Muscle of leg (tissue), 11 donors: ENCODE data around the gene KANSL1. TPM values are rescaled to one million over a fixed set of nuclear protein-coding genes. Genes with fewer than 3 reads are reported as not detected.
A peak's percentile ranks its signal among the peaks of the same experiment; 100 is the strongest.
"Not testable (repeated sequence)": the region's sequence is repeated elsewhere in the genome, so short reads cannot be mapped to it uniquely, and the experiment has no call there.

Experiments
- DNase-seq: peaks from one replicate; pipeline ENCODE4 v3.0.0; 2013
- H3K27ac ChIP-seq: one replicate; pipeline ENCODE4 v1.5.1; 2013; ENCODE audit warnings: mild to moderate bottlenecking, low read length, control low read depth
- H3K27me3 ChIP-seq: one replicate; pipeline ENCODE4 v1.6.1; 2013; ENCODE audit warnings: low read length; ENCODE audit not compliant: control insufficient read depth, insufficient read depth
- H3K36me3 ChIP-seq: one replicate; pipeline ENCODE4 v1.6.1; 2013; ENCODE audit warnings: low read length; ENCODE audit not compliant: control insufficient read depth, insufficient read depth
- H3K4me1 ChIP-seq: one replicate; pipeline ENCODE4 v1.6.1; 2013; ENCODE audit warnings: low read length; ENCODE audit not compliant: control insufficient read depth, insufficient read depth
- H3K4me3 ChIP-seq: one replicate; pipeline ENCODE4 v1.5.1; 2013; ENCODE audit warnings: low read length, control low read depth
- H3K9me3 ChIP-seq: replicated peaks from 2 replicates; pipeline ENCODE4 v1.6.1; 2013; ENCODE audit warnings: low read depth, low read length; ENCODE audit not compliant: control insufficient read depth
- WGBS: methylation state at CpG from one replicate; pipeline ENCODE4 v1.1.5; 2013; ENCODE audit warnings: missing lambda C conversion rate; ENCODE audit not compliant: insufficient coverage; 5-methylcytosine and 5-hydroxymethylcytosine counted together
- polyA plus RNA-seq, 8 donors: library from polyadenylated mRNA; unstranded; fragments of 120-200 nt; gene quantifications; one replicate each; pipeline versions ENCODE4 v1.2.1 to v1.2.3, GENCODE V29; 2013; ENCODE audit warnings: inconsistent platforms in 1 of 8, low replicate concordance in 1 of 8; ENCODE audit not compliant: insufficient read length in 8 of 8, insufficient read depth in 1 of 8
- total RNA-seq: library from RNA; stranded (reverse); fragments of 120-200 nt; gene quantifications from one replicate; pipeline ENCODE4 v1.2.4, GENCODE V29; 2013

The KANSL1 gene
- total and polyA plus RNA-seq, 9 donors, result 27.9 to 76.6 (median 32.2) TPM

DNA sequence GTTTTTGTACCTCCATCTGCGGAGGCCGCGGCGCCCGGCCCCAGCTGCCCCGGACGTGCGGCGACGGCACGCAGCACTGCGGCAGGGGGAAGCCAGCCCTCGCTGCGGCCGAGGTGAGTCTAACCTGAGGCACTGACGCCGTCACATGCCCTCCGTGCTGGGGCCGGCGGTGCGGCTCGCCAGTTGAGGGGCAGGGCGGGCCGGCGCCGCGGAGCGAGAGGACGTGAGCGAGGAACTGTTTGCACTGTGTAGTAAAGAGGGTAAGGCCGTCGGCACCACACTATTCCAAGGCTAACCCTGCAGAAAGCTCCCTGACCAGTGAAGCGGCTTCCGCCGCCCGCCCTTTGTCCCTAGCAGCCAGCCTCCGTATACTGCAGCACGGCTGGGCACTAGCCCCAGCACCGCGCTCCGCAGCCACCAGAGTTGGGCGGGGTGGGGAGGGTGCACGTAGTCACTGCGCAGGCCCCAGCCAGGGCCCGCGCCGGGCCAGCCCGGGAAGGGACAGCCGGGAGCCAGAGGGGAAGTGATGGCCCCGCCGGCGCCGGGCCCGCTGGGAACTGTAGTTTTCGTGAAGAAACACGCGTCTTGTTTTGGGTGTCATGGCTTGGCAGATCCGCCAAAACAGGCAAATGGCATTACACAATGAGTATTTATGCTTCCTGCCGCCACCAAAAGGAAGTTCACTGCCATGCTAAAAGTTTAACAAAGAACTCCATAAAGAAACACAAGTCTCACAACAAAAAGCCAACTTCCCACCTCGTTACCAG, 580 bp upstream of the KANSL1 start:
- Histone ChIP-seq H3K27me3 (no peaks in the 10 kb centered on the region), H3K27ac (peak overlapping the region; percentile 97), H3K9me3 (no peaks in the 10 kb centered on the region), H3K36me3 (no peaks in the 10 kb centered on the region), H3K4me1 (peaks cover 6% of the 10 kb centered on the region), H3K4me3 (peak overlapping the region; percentile 91)
- WGBS, result under 1% methylated on average over 55 of the region's 60 CpGs
- DNase-seq, result peak; percentile 99

DNA sequence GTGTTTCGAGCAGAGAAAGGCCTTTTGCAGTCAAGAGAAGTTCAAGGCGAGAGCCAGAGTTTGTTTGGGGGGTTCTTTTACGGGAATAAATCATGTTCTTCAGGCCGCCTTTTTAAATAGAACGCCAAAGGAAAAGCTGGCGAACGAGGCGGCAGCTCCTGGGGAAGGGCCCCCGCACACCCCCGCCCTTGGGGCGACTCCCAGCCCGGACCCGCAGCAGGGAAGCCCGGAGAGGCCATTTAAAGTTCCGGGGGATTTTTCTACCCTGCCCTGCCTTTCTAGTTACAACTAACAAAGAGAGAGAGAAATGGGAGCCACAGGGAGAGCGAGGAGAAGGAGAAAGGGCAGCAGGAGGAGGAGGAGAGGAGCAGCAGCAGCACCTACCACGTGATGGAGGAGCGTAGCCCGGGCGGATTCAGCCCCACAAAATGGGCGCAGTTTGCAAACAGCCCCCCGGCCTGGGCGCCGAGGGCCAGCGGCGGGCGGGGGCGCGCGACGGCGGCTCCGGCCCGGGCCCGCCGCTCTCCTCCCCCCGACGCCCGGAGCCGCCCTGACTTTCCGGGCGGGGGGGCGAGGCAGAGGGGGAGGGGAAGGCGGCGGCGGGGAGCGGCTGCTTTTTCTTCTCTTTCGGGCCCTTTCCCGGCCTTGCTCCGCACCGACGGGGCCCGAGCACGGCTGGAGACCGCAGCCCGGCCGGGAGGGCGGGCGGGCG, 634 bp downstream of the KANSL1 start:
- peak; percentile 96 for DNase-seq
- Histone ChIP-seq H3K4me3 (peak overlapping the region; percentile 71), H3K27ac (peak overlapping the region; percentile 98), H3K9me3 (no peaks in the 10 kb centered on the region), H3K4me1 (peaks cover 6% of the 10 kb centered on the region), H3K36me3 (no peaks in the 10 kb centered on the region), H3K27me3 (no peaks in the 10 kb centered on the region)
- under 1% methylated on average over 23 of the region's 60 CpGs for WGBS

- Histone ChIP-seq H3K36me3 (no peaks in the 10 kb centered on the region), H3K4me1 (peaks cover 6% of the 10 kb centered on the region), H3K4me3 (peak overlapping the region; percentile 71), H3K27ac (peak overlapping the region; percentile 98), H3K9me3 (no peaks in the 10 kb centered on the region), H3K27me3 (no peaks in the 10 kb centered on the region)
- DNase-seq, result no peak
- 0% methylated on average over 3 of the region's 7 CpGs for WGBS
Measured at GRCh38 chr17:46192189-46192438, 1.1 kb downstream of the KANSL1 start.

- H3K9me3 ChIP-seq, result no peaks in the 10 kb centered on the region
- H3K27me3 ChIP-seq, result no peaks in the 10 kb centered on the region
- WGBS, result no CpG with 5 or more reads among the region's 20 CpGs
- DNase-seq, result peak; percentile 83
- no peaks in the 10 kb centered on the region for H3K36me3 ChIP-seq
- H3K4me1 ChIP-seq, result peaks cover 8% of the 10 kb centered on the region
- H3K4me3 ChIP-seq, result peak overlapping the region; percentile 71
- H3K27ac ChIP-seq, result peak overlapping the region; percentile 98
Measured at GRCh38 chr17:46191322-46192188, 1.7 kb downstream of the KANSL1 start.

GRCh38 chr17:46190763-46191162, 2.5 kb downstream of the KANSL1 start:
- H3K27ac ChIP-seq, result peak overlapping the region; percentile 98
- peak; percentile 40 for DNase-seq
- peaks cover 8% of the 10 kb centered on the region for H3K4me1 ChIP-seq
- no peaks in the 10 kb centered on the region for H3K9me3 ChIP-seq
- WGBS, result no CpG with 5 or more reads among the region's 4 CpGs
- peak overlapping the region; percentile 71 for H3K4me3 ChIP-seq
- no peaks in the 10 kb centered on the region for H3K27me3 ChIP-seq
- no peaks in the 10 kb centered on the region for H3K36me3 ChIP-seq

GRCh38 chr17:46186827-46187235, 6.4 kb downstream of the KANSL1 start:
- not testable (repeated sequence) for H3K4me1 ChIP-seq, H3K27me3 ChIP-seq, H3K9me3 ChIP-seq, H3K36me3 ChIP-seq, H3K4me3 ChIP-seq, H3K27ac ChIP-seq, DNase-seq
- WGBS, result 86% methylated on average over 3 of the region's 3 CpGs

GRCh38 chr17:46184696-46185095, 8.5 kb downstream of the KANSL1 start:
- WGBS, result 80% methylated on average over 1 of the region's 7 CpGs
- H3K9me3 ChIP-seq, result no peaks in the 10 kb centered on the region
- H3K36me3 ChIP-seq, result no peaks in the 10 kb centered on the region
- H3K27ac ChIP-seq, result no peak overlapping the region
- no peak overlapping the region for H3K4me3 ChIP-seq
- DNase-seq, result no peak
- H3K27me3 ChIP-seq, result no peaks in the 10 kb centered on the region
- H3K4me1 ChIP-seq, result peaks cover 5% of the 10 kb centered on the region

DNA sequence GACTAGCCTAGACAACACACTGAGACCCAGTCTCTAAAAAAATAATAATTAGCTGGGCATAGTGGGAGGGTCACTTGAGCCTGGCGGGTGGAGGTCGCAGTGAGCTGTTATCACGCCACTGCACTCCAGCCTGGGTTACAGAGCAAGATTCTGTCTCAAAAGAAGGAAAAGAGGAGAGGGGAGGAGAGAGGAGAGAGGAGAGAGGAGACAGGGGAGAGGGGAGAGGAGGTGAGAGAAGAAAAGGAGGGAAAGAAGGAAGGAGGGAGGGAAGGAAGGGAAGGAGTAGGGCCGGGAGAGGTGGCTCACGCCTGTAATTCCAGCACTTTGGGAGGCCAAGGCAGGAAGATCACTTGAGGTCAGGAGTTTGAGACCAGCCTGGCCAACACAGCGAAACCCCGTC, 9.8 kb downstream of the KANSL1 start:
- not testable (repeated sequence) for H3K4me1 ChIP-seq

GRCh38 chr17:46182961-46183360, 10.3 kb downstream of the KANSL1 start:
- Histone ChIP-seq H3K4me3 (no peak overlapping the region), H3K27me3 (no peaks in the 10 kb centered on the region), H3K36me3 (no peaks in the 10 kb centered on the region), H3K4me1 (peaks cover 2% of the 10 kb centered on the region), H3K9me3 (no peaks in the 10 kb centered on the region), H3K27ac (no peak overlapping the region)
- WGBS, result 71% methylated on average over 1 of the region's 3 CpGs
- no peak for DNase-seq

More for the DNA sequence above, 9.8 kb downstream of the KANSL1 start:
- not testable (repeated sequence) for H3K4me3 ChIP-seq, H3K9me3 ChIP-seq, H3K27ac ChIP-seq, H3K36me3 ChIP-seq, H3K27me3 ChIP-seq, DNase-seq
- WGBS, result 81% methylated on average over 7 of the region's 7 CpGs

DNA sequence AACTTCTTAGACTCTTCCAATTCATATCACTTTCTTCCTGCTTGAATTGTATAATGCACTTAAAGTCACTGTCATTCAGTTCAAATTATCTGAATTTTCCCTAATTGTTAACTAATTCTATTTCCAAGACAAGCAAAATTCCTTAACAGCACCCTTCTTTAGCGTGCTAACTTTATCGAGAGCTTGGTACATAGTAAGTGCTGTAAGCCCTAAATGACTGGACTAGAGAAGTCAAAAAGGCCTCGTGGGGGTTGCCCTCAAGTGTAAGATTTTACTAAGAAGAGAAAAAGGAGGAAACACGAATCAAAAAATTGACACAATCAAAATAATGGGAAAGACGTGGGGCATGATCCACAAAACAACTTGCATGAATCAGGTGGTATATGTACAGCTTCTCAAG, 11.3 kb downstream of the KANSL1 start:
- Histone ChIP-seq H3K27ac (no peak overlapping the region), H3K9me3 (no peaks in the 10 kb centered on the region), H3K4me3 (no peak overlapping the region), H3K27me3 (no peaks in the 10 kb centered on the region), H3K4me1 (peaks cover 2% of the 10 kb centered on the region), H3K36me3 (no peaks in the 10 kb centered on the region)
- no peak for DNase-seq
- WGBS, result 67% methylated on average over 1 of the region's 5 CpGs
